ENCODE measurements around the gene YY1AP1. TPM values are rescaled to one million over a fixed set of nuclear protein-coding genes. Genes with fewer than 3 reads are reported as not detected.
A peak's percentile ranks its signal among the peaks of the same experiment; 100 is the strongest.
"Not testable (repeated sequence)": the region's sequence is repeated elsewhere in the genome, so short reads cannot be mapped to it uniquely, and the experiment has no call there.

The YY1AP1 gene
- total and polyA plus RNA-seq, 8 donors = 19.9 to 41.4 (median 24.2) TPM

DNA sequence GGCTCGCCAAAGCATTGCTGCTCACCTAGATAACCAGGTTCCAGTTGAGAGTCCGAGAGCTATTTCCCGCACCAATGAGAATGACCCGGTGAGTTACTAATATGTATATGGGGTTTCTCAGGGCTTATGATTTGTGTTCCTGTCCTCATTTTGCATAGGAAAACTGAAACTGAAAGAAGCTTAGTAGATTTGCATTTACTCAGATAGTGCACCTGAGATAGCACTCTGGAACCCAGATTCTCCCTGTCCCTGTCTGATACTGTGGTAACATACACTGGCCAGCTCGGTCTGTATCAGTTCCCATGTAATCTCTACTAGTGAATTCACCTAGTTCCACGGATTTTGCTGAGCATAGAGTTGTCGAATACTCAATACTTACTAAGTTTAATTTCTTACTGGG, 28.5 kb upstream of the YY1AP1 start:
- DNase-seq = no peak
- Histone ChIP-seq H3K27ac (no peak overlapping the region), H3K36me3 (no peaks in the 10 kb centered on the region), H3K4me3 (no peak overlapping the region), H3K27me3 (no peaks in the 10 kb centered on the region), H3K9me3 (no peaks in the 10 kb centered on the region), H3K4me1 (no peaks in the 10 kb centered on the region)
- no peak for ATAC-seq
- intact Hi-C loops (cut with DNase I) = no loop called here
- TF ChIP-seq, protein P1, sequence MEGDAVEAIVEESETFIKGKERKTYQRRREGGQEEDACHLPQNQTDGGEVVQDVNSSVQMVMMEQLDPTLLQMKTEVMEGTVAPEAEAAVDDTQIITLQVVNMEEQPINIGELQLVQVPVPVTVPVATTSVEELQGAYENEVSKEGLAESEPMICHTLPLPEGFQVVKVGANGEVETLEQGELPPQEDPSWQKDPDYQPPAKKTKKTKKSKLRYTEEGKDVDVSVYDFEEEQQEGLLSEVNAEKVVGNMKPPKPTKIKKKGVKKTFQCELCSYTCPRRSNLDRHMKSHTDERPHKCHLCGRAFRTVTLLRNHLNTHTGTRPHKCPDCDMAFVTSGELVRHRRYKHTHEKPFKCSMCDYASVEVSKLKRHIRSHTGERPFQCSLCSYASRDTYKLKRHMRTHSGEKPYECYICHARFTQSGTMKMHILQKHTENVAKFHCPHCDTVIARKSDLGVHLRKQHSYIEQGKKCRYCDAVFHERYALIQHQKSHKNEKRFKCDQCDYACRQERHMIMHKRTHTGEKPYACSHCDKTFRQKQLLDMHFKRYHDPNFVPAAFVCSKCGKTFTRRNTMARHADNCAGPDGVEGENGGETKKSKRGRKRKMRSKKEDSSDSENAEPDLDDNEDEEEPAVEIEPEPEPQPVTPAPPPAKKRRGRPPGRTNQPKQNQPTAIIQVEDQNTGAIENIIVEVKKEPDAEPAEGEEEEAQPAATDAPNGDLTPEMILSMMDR (IDR thresholded peaks at IDR 0.05) = no peak
- FAIRE-seq = no peak
- WGBS, 2 donors = 91 to 93% methylated on average over 7 of the region's 7 CpGs

DNA sequence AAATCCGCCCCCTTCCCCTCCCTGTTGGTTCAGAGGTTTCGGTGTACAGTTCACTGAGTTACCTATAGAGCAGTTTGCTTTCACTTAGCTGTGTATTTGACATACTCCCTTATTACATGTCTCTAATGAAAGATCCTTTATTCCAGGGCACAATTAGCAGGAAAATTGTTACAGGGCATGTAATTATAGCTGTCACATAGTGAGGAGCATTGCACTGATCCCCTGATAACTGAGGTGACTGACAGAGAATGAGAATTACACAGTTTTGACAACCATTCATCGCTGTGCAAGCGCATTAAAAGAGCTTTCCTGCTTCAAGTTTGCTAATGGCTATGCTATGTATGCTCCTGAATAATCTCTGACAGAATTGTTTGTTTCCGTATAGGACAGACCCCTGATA, 27.2 kb upstream of the YY1AP1 start:
- ATAC-seq = no peak
- no peaks in the 10 kb centered on the region for H3K4me1 ChIP-seq
- TF ChIP-seq, protein P1 (IDR thresholded peaks at IDR 0.05) = no peak
- no peaks in the 10 kb centered on the region for H3K9me3 ChIP-seq
- intact Hi-C loops (cut with DNase I) = no loop called here
- H3K27me3 ChIP-seq = no peaks in the 10 kb centered on the region
- 97 to 98% methylated on average over 5 of the region's 5 CpGs for WGBS, 2 donors
- DNase-seq = no peak
- H3K27ac ChIP-seq = no peak overlapping the region
- no peak overlapping the region for H3K4me3 ChIP-seq
- H3K36me3 ChIP-seq = no peaks in the 10 kb centered on the region
- FAIRE-seq = no peak

DNA sequence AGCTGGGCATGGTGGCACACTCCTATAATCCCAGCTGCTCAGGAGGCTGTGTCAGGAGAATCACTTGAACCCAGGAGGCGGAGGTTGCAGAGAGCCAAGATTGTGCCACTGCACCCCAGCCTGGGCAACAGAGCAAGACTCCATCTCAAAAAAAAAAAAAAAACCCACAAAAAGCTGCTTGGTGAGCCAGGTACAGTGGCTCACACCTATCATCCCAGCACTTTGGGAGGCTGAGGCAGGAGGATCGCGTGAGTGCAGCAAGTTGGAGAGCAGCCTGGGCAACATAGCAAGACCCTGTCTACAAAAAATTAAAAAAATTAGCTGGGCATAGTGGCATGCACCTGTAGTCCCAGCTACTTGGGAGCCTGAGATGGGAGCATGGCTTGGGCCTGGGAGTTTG, 26.5 kb upstream of the YY1AP1 start:
- not testable (repeated sequence) for FAIRE-seq
- WGBS, 2 donors = 97 to 100% methylated on average over 3 of the region's 3 CpGs

DNA sequence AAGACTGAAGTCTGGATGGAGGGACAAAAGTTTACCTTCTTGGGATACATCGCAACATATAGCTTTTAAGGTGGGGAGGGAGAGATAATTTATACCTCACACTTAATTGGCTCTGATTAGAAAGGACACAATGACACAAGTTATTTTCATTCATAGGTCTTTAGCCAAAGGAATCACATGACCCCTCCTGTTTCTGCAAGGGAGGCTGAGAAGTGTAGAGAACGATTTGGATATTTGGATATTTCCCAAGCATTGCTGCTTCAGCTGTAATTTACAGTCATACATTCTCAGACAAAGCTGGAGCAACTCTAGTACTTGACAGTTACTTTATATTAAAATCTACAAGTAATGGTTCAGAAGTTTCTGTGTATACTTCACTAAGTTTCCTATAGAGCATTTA, 24.5 kb upstream of the YY1AP1 start:
- TF ChIP-seq, protein P1 (IDR thresholded peaks at IDR 0.05) = no peak
- intact Hi-C loops (cut with DNase I) = no loop called here
- H3K27me3 ChIP-seq = no peaks in the 10 kb centered on the region
- no peak overlapping the region for H3K4me3 ChIP-seq
- H3K36me3 ChIP-seq = no peaks in the 10 kb centered on the region
- no peaks in the 10 kb centered on the region for H3K9me3 ChIP-seq
- no peak overlapping the region for H3K27ac ChIP-seq
- WGBS, 2 donors = 60 to 68% methylated on average over 2 of the region's 2 CpGs
- no peak for DNase-seq
- H3K4me1 ChIP-seq = no peaks in the 10 kb centered on the region
- ATAC-seq = no peak
- no peak for FAIRE-seq

More for the DNA sequence above, 26.5 kb upstream of the YY1AP1 start:
- H3K27ac ChIP-seq; H3K9me3 ChIP-seq; DNase-seq; H3K4me1 ChIP-seq; intact Hi-C loops (cut with DNase I); ATAC-seq; H3K27me3 ChIP-seq; H3K36me3 ChIP-seq; H3K4me3 ChIP-seq: not testable (repeated sequence)

DNA sequence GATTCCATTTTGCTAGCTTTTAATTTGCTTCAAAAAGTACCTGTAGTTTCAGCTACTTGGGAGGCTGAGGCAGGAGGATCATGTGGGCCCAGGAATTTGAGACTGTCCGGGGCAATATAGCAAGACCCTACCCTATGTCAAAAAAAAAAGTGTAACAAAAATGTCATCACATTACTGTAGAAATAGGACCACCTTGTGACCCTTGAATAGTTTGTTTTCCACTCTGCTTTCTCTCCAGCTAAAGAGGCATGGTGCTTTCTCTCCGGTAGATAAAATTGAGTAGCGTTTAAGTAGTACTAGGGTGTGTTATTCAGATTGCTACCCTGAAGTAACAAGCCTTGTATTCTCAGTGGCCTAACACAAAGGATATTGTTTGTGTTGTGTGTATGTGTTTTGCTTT, 24.1 kb upstream of the YY1AP1 start:
- H3K4me1 ChIP-seq; H3K36me3 ChIP-seq; DNase-seq; H3K4me3 ChIP-seq; intact Hi-C loops (cut with DNase I); H3K27ac ChIP-seq; FAIRE-seq; H3K9me3 ChIP-seq; H3K27me3 ChIP-seq: not testable (repeated sequence)
- ATAC-seq = peak in 2 of 4 donors; percentile 26 to 29
- 87% methylated on average over 3 of the region's 3 CpGs for WGBS, 2 donors

DNA sequence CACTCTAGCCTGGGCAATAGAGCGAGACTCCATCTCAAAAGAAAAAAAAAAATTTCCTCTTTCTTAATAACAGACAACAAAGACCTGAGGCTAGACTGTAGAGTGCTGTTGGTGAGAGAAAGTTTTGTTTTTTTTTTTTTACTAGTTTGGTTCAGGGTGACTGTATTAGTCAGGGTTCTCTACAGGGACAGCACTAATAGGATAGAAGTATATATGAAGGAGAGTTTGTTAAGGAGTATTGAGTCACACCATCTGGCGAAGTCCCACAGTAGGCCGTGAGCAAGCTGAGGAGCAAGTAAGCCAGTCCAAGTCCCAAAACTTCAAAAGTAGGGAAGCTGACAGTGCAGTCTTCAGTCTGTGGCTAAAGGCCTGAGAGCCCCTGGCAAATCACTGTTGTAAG, 22.9 kb upstream of the YY1AP1 start:
- FAIRE-seq; intact Hi-C loops (cut with DNase I); H3K9me3 ChIP-seq; H3K4me1 ChIP-seq; H3K27ac ChIP-seq; H3K36me3 ChIP-seq; DNase-seq; ATAC-seq; H3K4me3 ChIP-seq; H3K27me3 ChIP-seq: not testable (repeated sequence)
- WGBS, 2 donors = 83 to 85% methylated on average over 1 to 3 of the region's 3 CpGs

DNA sequence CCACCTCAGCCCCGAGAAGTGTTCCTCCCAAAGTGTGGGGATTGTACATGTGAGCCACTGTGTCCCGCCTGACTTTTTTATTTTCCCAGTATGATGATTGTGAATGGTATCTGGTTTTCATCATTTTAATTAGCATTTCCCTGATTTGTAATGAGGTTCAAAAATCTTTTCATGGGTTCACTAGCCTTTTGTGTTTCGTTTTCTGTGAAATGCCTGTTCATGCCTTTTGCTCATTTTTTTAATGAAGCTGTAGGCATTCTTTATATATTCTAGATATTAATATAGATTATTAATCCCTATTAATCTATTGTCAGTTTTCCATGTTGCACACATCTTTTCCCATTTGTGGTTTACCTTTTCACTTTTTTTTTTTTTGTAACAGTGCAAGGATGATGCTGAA, 20.8 kb upstream of the YY1AP1 start:
- no peak for FAIRE-seq
- WGBS, 2 donors = 98 to 99% methylated on average over 3 of the region's 3 CpGs
- intact Hi-C loops (cut with DNase I) = no loop called here

More for the DNA sequence above, 20.8 kb upstream of the YY1AP1 start:
- Histone ChIP-seq H3K4me3 (no peak overlapping the region), H3K4me1 (no peaks in the 10 kb centered on the region), H3K36me3 (no peaks in the 10 kb centered on the region), H3K27ac (no peak overlapping the region), H3K27me3 (no peaks in the 10 kb centered on the region), H3K9me3 (no peaks in the 10 kb centered on the region)
- TF ChIP-seq, protein P1 (IDR thresholded peaks at IDR 0.05) = no peak
- DNase-seq (no peak), ATAC-seq (no peak)
